ENCODE measurements around the gene GUSB.

GUSB gene

DNA sequence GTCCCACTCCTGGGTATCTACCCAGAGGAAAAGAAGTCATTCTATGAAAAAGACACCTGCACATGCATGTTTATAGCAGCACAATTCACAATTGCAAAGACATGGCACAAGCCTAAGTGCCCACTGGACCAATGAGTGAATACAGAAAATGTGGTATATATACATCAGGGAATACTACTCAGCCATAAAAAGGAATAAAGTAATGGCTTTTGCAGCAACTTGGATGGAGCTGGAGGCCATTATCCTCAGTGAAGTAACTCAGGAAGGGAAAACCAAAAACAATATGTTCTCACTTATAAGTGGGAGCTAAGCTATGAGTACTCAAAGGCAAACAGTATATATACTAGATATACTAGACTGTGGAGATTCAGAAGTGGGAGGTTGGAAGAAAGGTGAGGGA lies 55.4 kb downstream of the GUSB start:
- DNase-seq: no peak

GRCh38 chr7:65925040-65925439 lies 57.0 kb downstream of the GUSB start:
- DNase-seq: no peak

DNA sequence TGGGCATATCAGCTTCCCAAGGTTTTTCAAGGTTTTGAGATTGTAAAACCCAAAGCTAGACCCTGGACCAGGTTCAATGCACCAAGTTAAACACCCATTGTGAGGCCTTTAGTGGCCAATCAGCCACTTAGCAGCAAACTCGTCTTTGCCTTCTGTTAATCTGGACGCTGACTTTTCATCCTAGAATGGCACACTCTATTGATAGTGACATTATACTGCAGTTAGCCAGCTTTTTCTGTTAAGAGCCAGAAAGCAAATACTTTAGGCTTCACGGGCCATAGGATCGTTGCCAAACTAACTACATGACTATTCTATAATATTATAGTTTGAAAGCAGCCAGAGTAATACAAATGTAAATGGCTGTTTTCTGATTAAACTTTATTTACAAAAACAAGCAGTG lies 57.8 kb downstream of the GUSB start:
- DNase-seq: no peak

DNA sequence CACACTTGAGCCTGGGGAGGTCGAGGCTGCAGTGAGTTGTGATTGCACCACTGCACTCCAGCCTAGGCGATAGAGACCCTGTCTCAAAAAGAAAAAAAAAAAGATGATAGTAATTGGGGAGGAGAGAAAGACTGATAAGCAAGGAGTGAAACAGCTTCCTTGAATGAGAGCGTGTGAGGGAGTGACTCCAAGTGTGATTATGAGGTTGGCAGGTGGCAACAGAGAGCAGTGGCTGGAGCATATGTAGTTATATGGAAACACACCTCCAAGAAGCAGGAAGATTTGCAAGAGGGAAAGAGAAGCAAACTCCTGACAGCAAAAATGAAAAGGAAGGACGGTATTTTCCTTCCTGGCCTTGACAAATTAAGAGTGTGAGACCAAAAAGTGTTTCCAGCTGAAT lies 58.7 kb downstream of the GUSB start:
- peak; percentile 42 for DNase-seq

GRCh38 chr7:65915921-65916657 lies 65.9 kb downstream of the GUSB start:
- no peak for DNase-seq

GRCh38 chr7:65912237-65912636 lies 69.8 kb downstream of the GUSB start:
- DNase-seq: no peak

Data from hematopoietic multipotent progenitor cell treated with erythropoietin and hydrocortisone succinate and interleukin-3 and kit ligand, for 4 days (in vitro differentiated cells).